ENCODE measurements around the gene MYH7. TPM values are rescaled to one million over a fixed set of nuclear protein-coding genes. Genes with fewer than 3 reads are reported as not detected.
A peak's percentile ranks its signal among the peaks of the same experiment; 100 is the strongest.

Gene MYH7
- total RNA-seq, 1 experiment from 2014 or later = not detected

- H3K4me3 Mint-ChIP-seq (ENCODE audit: low read depth, unreplicated experiment) = no peak overlapping the region
- H3K27ac Mint-ChIP-seq (ENCODE audit: unreplicated experiment) = no peak overlapping the region
- intact Hi-C loops (cut with micrococcal nuclease; ENCODE audit: unreplicated experiment) = loop anchor here (1.0 kb wide), 2 partner anchors 52 to 115 kb away; no protein-coding TSS in a partner anchor
- H3K27me3 Mint-ChIP-seq (ENCODE audit: unreplicated experiment) = peaks cover 100% of the 10 kb centered on the region
- CTCF ChIA-PET = interaction anchor here (0.9 to 1.4 kb wide), 7 partner anchors 13 to 260 kb away, joined by 3 to 6 read pairs (median 4); no protein-coding TSS in a partner anchor
- H3K4me1 Mint-ChIP-seq (ENCODE audit: low read depth, unreplicated experiment) = no peaks in the 10 kb centered on the region
- no TSS peak for BruUV-seq (replicated peaks)
- no peak for TF ChIP-seq CTCF (IDR thresholded peaks at IDR 0.05; ENCODE audit: unreplicated experiment)
- H3K36me3 Mint-ChIP-seq (ENCODE audit: insufficient read depth, unreplicated experiment) = no peaks in the 10 kb centered on the region
- H3K9me3 Mint-ChIP-seq (ENCODE audit: low read depth, unreplicated experiment) = no peaks in the 10 kb centered on the region
- DNase-seq = no peak
Observed at GRCh38 chr14:23380197-23380914, 55.1 kb downstream of the MYH7 start.

GRCh38 chr14:23379366-23380196 lies 55.9 kb downstream of the MYH7 start:
- BruUV-seq (replicated peaks) = no TSS peak
- Mint-ChIP-seq H3K9me3 (ENCODE audit: low read depth, unreplicated experiment) (no peaks in the 10 kb centered on the region), H3K4me1 (ENCODE audit: low read depth, unreplicated experiment) (no peaks in the 10 kb centered on the region), H3K4me3 (ENCODE audit: low read depth, unreplicated experiment) (no peak overlapping the region), H3K27me3 (ENCODE audit: unreplicated experiment) (peaks cover 98% of the 10 kb centered on the region), H3K36me3 (ENCODE audit: insufficient read depth, unreplicated experiment) (no peaks in the 10 kb centered on the region), H3K27ac (ENCODE audit: unreplicated experiment) (no peak overlapping the region)
- peak; percentile 83 for TF ChIP-seq CTCF (IDR thresholded peaks at IDR 0.05; ENCODE audit: unreplicated experiment)
- intact Hi-C loops (cut with micrococcal nuclease; ENCODE audit: unreplicated experiment) = loop anchor here (1.0 kb wide), 2 partner anchors 51 to 114 kb away; no protein-coding TSS in a partner anchor
- peak; percentile 78 for DNase-seq
- CTCF ChIA-PET = interaction anchor here (1.0 to 1.4 kb wide), 5 partner anchors 18 to 259 kb away, joined by 3 to 6 read pairs (median 4); no protein-coding TSS in a partner anchor

- no peaks in the 10 kb centered on the region for H3K36me3 Mint-ChIP-seq (ENCODE audit: insufficient read depth, unreplicated experiment)
- CTCF ChIA-PET = interaction anchor here (1.2 kb wide), 1 partner anchor 9 kb away, joined by 3 read pairs; no protein-coding TSS in a partner anchor
- H3K4me1 Mint-ChIP-seq (ENCODE audit: low read depth, unreplicated experiment) = no peaks in the 10 kb centered on the region
- no peaks in the 10 kb centered on the region for H3K9me3 Mint-ChIP-seq (ENCODE audit: low read depth, unreplicated experiment)
- intact Hi-C loops (cut with micrococcal nuclease; ENCODE audit: unreplicated experiment) = no loop called here
- no TSS peak for BruUV-seq (replicated peaks)
- H3K27ac Mint-ChIP-seq (ENCODE audit: unreplicated experiment) = no peak overlapping the region
- no peak overlapping the region for H3K4me3 Mint-ChIP-seq (ENCODE audit: low read depth, unreplicated experiment)
- TF ChIP-seq CTCF (IDR thresholded peaks at IDR 0.05; ENCODE audit: unreplicated experiment) = no peak
- peaks cover 98% of the 10 kb centered on the region for H3K27me3 Mint-ChIP-seq (ENCODE audit: unreplicated experiment)
- no peak for DNase-seq
Observed at GRCh38 chr14:23378612-23379220, 56.7 kb downstream of the MYH7 start.
